Measurements from ENCODE around the gene MPEG1. TPM values are rescaled to one million over a fixed set of nuclear protein-coding genes. Genes with fewer than 3 reads are reported as not detected.

The MPEG1 gene
- total and polyA plus RNA-seq, 9 of the 15 experiments (the other 6 are each of a cell fraction or from before 2014, with no cell fraction given), result 0.07 TPM; not detected in 8

- Histone ChIP-seq H3K36me3 (ENCODE audit: control insufficient read depth, insufficient read depth, low read length) (no peaks in the 10 kb centered on the region), H3K4me2 (ENCODE audit: insufficient read depth, low read length) (no peak overlapping the region), H2AFZ (ENCODE audit: low read depth, low read length) (no peak overlapping the region), H3K4me1 (replicated peaks in 1 of 2; ENCODE audit: control insufficient read depth in 2 of 2, insufficient read depth in 2 of 2, low read length in 2 of 2) (no peaks in the 10 kb centered on the region), H3K4me3 (no peak overlapping the region), H3K27ac (ENCODE audit: extremely low read depth, low read depth, low read length) (no peak overlapping the region), H3K79me2 (ENCODE audit: control insufficient read depth, insufficient read depth, low read length) (no peaks in the 10 kb centered on the region), H3K9ac (ENCODE audit: insufficient read depth in 1 of 2, low read depth in 2 of 2, low read length in 2 of 2) (no peak overlapping the region), H3K9me3 (replicated peaks; ENCODE audit: control insufficient read depth, insufficient read depth, low read depth, low read length) (no peaks in the 10 kb centered on the region), H3K9me1 (ENCODE audit: control insufficient read depth, insufficient read depth, low read length) (no peaks in the 10 kb centered on the region), H3K27me3 (ENCODE audit: control insufficient read depth in 2 of 2, insufficient read depth in 2 of 2, low read length in 2 of 2) (peaks cover 4 to 26% of the 10 kb centered on the region in 2 experiments; a peak in 3 of 5 replicates), H4K20me1 (replicated peaks; ENCODE audit: control insufficient read depth, insufficient read depth, low read length) (no peaks in the 10 kb centered on the region)
- ChIA-PET CTCF (ENCODE audit: low intra/inter-chr PET ratio) (no interaction called here), POLR2A (interaction anchor here (0.8 kb wide), 1 partner anchor 15 kb away, joined by 3 read pairs; no protein-coding TSS in a partner anchor)
- intact Hi-C loops (cut with micrococcal nuclease), result no loop called here
- TF ChIP-seq MXD1 (CRISPR knock-in tag; IDR thresholded peaks at IDR 0.05; ENCODE audit: borderline replicate concordance, poor library complexity, severe bottlenecking) (no peak), NFRKB (IDR thresholded peaks at IDR 0.05; ENCODE audit: low read depth) (no peak), RAD51 (IDR thresholded peaks at IDR 0.05; ENCODE audit: borderline replicate concordance, low read depth) (no peak), MBD2 (IDR thresholded peaks at IDR 0.05; ENCODE audit: borderline replicate concordance, low read depth) (no peak), GABPB2 (CRISPR knock-in tag; conservative IDR thresholded peaks at IDR 0.05) (no peak), TRIM24 (IDR thresholded peaks at IDR 0.05) (no peak), IRF1 (CRISPR knock-in tag; IDR thresholded peaks at IDR 0.05; ENCODE audit: borderline replicate concordance) (no peak), ZKSCAN3 (CRISPR knock-in tag; IDR thresholded peaks at IDR 0.05) (no peak), RBM39 (optimal IDR thresholded peaks at IDR 0.05; ENCODE audit: low read depth, low read length) (no peak), TAL1 (IDR thresholded peaks at IDR 0.05) (no peak), ZNF24 (IDR thresholded peaks at IDR 0.05) (no peak), C11orf30 (IDR thresholded peaks at IDR 0.05; ENCODE audit: low read depth) (no peak), ZFP1 (CRISPR knock-in tag; IDR thresholded peaks at IDR 0.05) (no peak)
- in situ Hi-C loops (cut with MboI), result no loop called here
- no peak for DNase-seq (ENCODE audit: extremely low read depth in 1 of 4, low spot score in 3 of 4)
- no TSS peak for BruUV-seq (replicated peaks)
- WGBS (ENCODE audit: insufficient coverage, low coverage, missing lambda C conversion rate), result 0% methylated on average over 2 of the region's 2 CpGs
- no peak for ATAC-seq
- no peak for FAIRE-seq
These were observed 1.6 kb upstream of the MPEG1 start for GRCh38 chr11:59214141-59214893.
